Loucy (cell line): ENCODE data around the gene SLC50A1.

Experiments
- H2AFZ ChIP-seq: fragments of 200-600 bp; sonication (generic); 2 replicates; pipeline ENCODE4 v1.6.0; 2016; ENCODE audit warnings: antibody characterized with exemption, mild to moderate bottlenecking, low read length, moderate library complexity
- H3F3A ChIP-seq: fragments of 200-600 bp; 2 replicates; pipeline ENCODE4 v1.6.0; 2016; ENCODE audit warnings: antibody characterized with exemption, low read depth, mild to moderate bottlenecking
- H3K27me3 ChIP-seq: fragments of 200-600 bp; sonication (generic); 2 replicates; pipeline ENCODE4 v1.6.1; 2014; ENCODE audit warnings: low read length, mild to moderate bottlenecking; ENCODE audit not compliant: insufficient read depth, poor library complexity, severe bottlenecking
- H3K36me3 ChIP-seq: fragments of 200-600 bp; sonication (generic); 2 replicates; pipeline ENCODE4 v1.6.1; 2016; ENCODE audit warnings: low read length; ENCODE audit not compliant: insufficient read depth
- H3K4me1 ChIP-seq: fragments of 200-600 bp; sonication (generic); 2 replicates; pipeline ENCODE4 v1.5.1; 2014; ENCODE audit warnings: low read length, mild to moderate bottlenecking; ENCODE audit not compliant: insufficient read depth, poor library complexity, severe bottlenecking
- H3K4me2 ChIP-seq: fragments of 200-600 bp; sonication (generic); 2 replicates; pipeline ENCODE4 v1.6.0; 2014; ENCODE audit warnings: antibody characterized with exemption, low read length, low read depth, mild to moderate bottlenecking; ENCODE audit not compliant: poor library complexity, severe bottlenecking
- H3K4me3 ChIP-seq: fragments of 200-600 bp; sonication (generic); 2 replicates; pipeline ENCODE4 v1.5.1; 2014; ENCODE audit warnings: low read length, mild to moderate bottlenecking, mixed read lengths; ENCODE audit not compliant: poor library complexity, severe bottlenecking
- H3K79me2 ChIP-seq: fragments of 200-600 bp; sonication (generic); 2 replicates; pipeline ENCODE4 v1.6.1; 2014; ENCODE audit warnings: low read length; ENCODE audit not compliant: insufficient read depth
- H3K9ac ChIP-seq: fragments of 200-600 bp; sonication (generic); 2 replicates; pipeline ENCODE4 v1.6.0; 2014; ENCODE audit warnings: mild to moderate bottlenecking, low read depth, low read length, moderate library complexity; ENCODE audit not compliant: poor library complexity, severe bottlenecking
- H3K9me2 ChIP-seq: fragments of 200-600 bp; sonication (generic); replicated peaks from 2 replicates; pipeline ENCODE4 v1.6.1; 2016; ENCODE audit warnings: low read depth, low read length, mixed read lengths
- H3K9me3 ChIP-seq: fragments of 200-600 bp; sonication (generic); 2 replicates; pipeline ENCODE4 v1.6.1; 2014; ENCODE audit warnings: mild to moderate bottlenecking, antibody characterized with exemption, low read length, low read depth; ENCODE audit not compliant: insufficient read depth
- H4K20me1 ChIP-seq: fragments of 200-600 bp; sonication (generic); 2 replicates; pipeline ENCODE4 v1.6.0; 2014; ENCODE audit warnings: antibody characterized with exemption, low read length, mild to moderate bottlenecking; ENCODE audit not compliant: insufficient read depth, poor library complexity, severe bottlenecking
- CTCF ChIP-seq: fragments of 200-600 bp; sonication (generic); conservative IDR thresholded peaks from 2 replicates; pipeline ENCODE4 v1.5.1; 2014; ENCODE audit warnings: mild to moderate bottlenecking, antibody characterized with exemption, low read length
- EZH2phosphoT487 ChIP-seq: fragments of 200-600 bp; IDR thresholded peaks from 2 replicates; pipeline ENCODE4 v1.6.1; 2018; ENCODE audit warnings: antibody characterized with exemption, mild to moderate bottlenecking, moderate library complexity, borderline replicate concordance

The SLC50A1 gene

GRCh38 chr1:155170806-155171205 lies 35.2 kb downstream of the SLC50A1 start:
- Histone ChIP-seq H3K9ac (no peak overlapping the region), H3K79me2 (peaks cover 19% of the 10 kb centered on the region), H2AFZ (no peak overlapping the region), H3F3A (no peaks in the 10 kb centered on the region), H3K4me3 (no peak overlapping the region), H3K36me3 (no peaks in the 10 kb centered on the region), H3K4me2 (no peak overlapping the region), H3K27me3 (no peaks in the 10 kb centered on the region), H3K4me1 (peaks cover 20% of the 10 kb centered on the region), H3K9me2 (no peaks in the 10 kb centered on the region), H4K20me1 (no peaks in the 10 kb centered on the region), H3K9me3 (no peaks in the 10 kb centered on the region)
- TF ChIP-seq CTCF: no peak
- no peak for TF ChIP-seq EZH2phosphoT487

GRCh38 chr1:155171836-155172731 lies 36.4 kb downstream of the SLC50A1 start:
- H3K4me1 ChIP-seq: peaks cover 30% of the 10 kb centered on the region
- H3K79me2 ChIP-seq: peaks cover 19% of the 10 kb centered on the region
- peak overlapping the region; percentile 98 for H2AFZ ChIP-seq
- no peaks in the 10 kb centered on the region for H4K20me1 ChIP-seq
- no peak for TF ChIP-seq CTCF
- no peaks in the 10 kb centered on the region for H3K36me3 ChIP-seq
- H3K9ac ChIP-seq: peak overlapping the region; percentile 94
- peak overlapping the region; percentile 92 for H3K4me2 ChIP-seq
- peaks cover 5% of the 10 kb centered on the region for H3F3A ChIP-seq
- H3K9me3 ChIP-seq: no peaks in the 10 kb centered on the region
- peak overlapping the region; percentile 86 for H3K4me3 ChIP-seq
- H3K27me3 ChIP-seq: no peaks in the 10 kb centered on the region
- no peaks in the 10 kb centered on the region for H3K9me2 ChIP-seq

GRCh38 chr1:155172732-155173477 lies 37.3 kb downstream of the SLC50A1 start, which contains the start of gene KRTCAP2:
TSS of gene KRTCAP2 (minus strand) at chr1:155173304. CDS start at chr1:155173224, 80 bp downstream.
- no peak for TF ChIP-seq EZH2phosphoT487
- peak; percentile 83 for TF ChIP-seq CTCF
- H3K9ac ChIP-seq: peak within 1 kb of the TSS; percentile 94
- H3K36me3 ChIP-seq: no peaks in the 10 kb centered on the region
- H3K4me2 ChIP-seq: peak within 1 kb of the TSS; percentile 92
- H3K27me3 ChIP-seq: no peaks in the 10 kb centered on the region
- no peaks in the 10 kb centered on the region for H3K9me3 ChIP-seq
- H2AFZ ChIP-seq: peak within 1 kb of the TSS; percentile 98
- no peaks in the 10 kb centered on the region for H3K9me2 ChIP-seq
- H3K79me2 ChIP-seq: peaks cover 19% of the 10 kb centered on the region
- H3K4me1 ChIP-seq: peaks cover 27% of the 10 kb centered on the region
- no peaks in the 10 kb centered on the region for H4K20me1 ChIP-seq
- H3F3A ChIP-seq: peaks cover 5% of the 10 kb centered on the region
- peak within 1 kb of the TSS; percentile 86 for H3K4me3 ChIP-seq
